H9 (cell line): ENCODE data around the gene SORCS2. TPM values are rescaled to one million over a fixed set of nuclear protein-coding genes. Genes with fewer than 3 reads are reported as not detected.

Experiments
- DNase-seq: peaks from one replicate; pipeline ENCODE4 v3.0.0-alpha.2; 2017
- H2AFZ ChIP-seq: one replicate; pipeline ENCODE4 v1.6.1; 2013; ENCODE audit warnings: mild to moderate bottlenecking, low read length, control low read depth, moderate library complexity
- H2AK5ac ChIP-seq: 2 replicates; pipeline ENCODE4 v1.6.1; 2013; ENCODE audit warnings: low read length, control low read depth, mixed read lengths; ENCODE audit not compliant: insufficient read length
- H2BK120ac ChIP-seq: one replicate; pipeline ENCODE4 v1.6.1; 2013; ENCODE audit warnings: low read depth, mild to moderate bottlenecking, low read length, control low read depth, inconsistent platforms; ENCODE audit not compliant: poor library complexity, severe bottlenecking
- H2BK12ac ChIP-seq: 2 replicates; pipeline ENCODE4 v1.6.1; 2013; ENCODE audit warnings: low read length, control low read depth, mixed read lengths, low read depth; ENCODE audit not compliant: insufficient read length
- H2BK15ac ChIP-seq: 2 replicates; pipeline ENCODE4 v1.6.1; 2013; ENCODE audit warnings: low read depth, low read length, control low read depth
- H2BK20ac ChIP-seq: one replicate; pipeline ENCODE4 v1.6.1; 2013; ENCODE audit warnings: low read depth, mild to moderate bottlenecking, low read length, control low read depth, inconsistent platforms; ENCODE audit not compliant: poor library complexity, severe bottlenecking
- H2BK5ac ChIP-seq: 2 replicates; pipeline ENCODE4 v1.6.1; 2013; ENCODE audit warnings: low read length, control low read depth, mixed read lengths; ENCODE audit not compliant: insufficient read length
- H3K14ac ChIP-seq: 2 replicates; pipeline ENCODE4 v1.6.1; 2013; ENCODE audit warnings: low read length, control low read depth; ENCODE audit not compliant: insufficient read depth
- H3K18ac ChIP-seq: 2 replicates; pipeline ENCODE4 v1.6.1; 2013; ENCODE audit warnings: low read depth, mild to moderate bottlenecking, mixed read lengths, low read length, control low read depth; ENCODE audit not compliant: insufficient read length
- H3K23ac ChIP-seq: 2 replicates; pipeline ENCODE4 v1.6.1; 2013; ENCODE audit warnings: low read length, control low read depth, mixed read lengths, low read depth; ENCODE audit not compliant: insufficient read length
- H3K23me2 ChIP-seq: 2 replicates; pipeline ENCODE4 v1.6.1; 2013; ENCODE audit warnings: low read depth, mild to moderate bottlenecking, mixed read lengths, low read length, control low read depth; ENCODE audit not compliant: insufficient read length, poor library complexity, severe bottlenecking
- H3K27ac ChIP-seq: 2 replicates; pipeline ENCODE4 v1.5.1; 2013; ENCODE audit warnings: low read length, control low read depth, mixed read lengths, low read depth; ENCODE audit not compliant: insufficient read length
- H3K27me3 ChIP-seq: 2 replicates; pipeline ENCODE4 v1.6.1; 2013; ENCODE audit warnings: low read length, control low read depth, inconsistent platforms; ENCODE audit not compliant: insufficient read depth
- H3K4ac ChIP-seq: 2 replicates; pipeline ENCODE4 v1.6.1; 2013; ENCODE audit warnings: low read depth, mild to moderate bottlenecking, control low read depth, inconsistent platforms, low read length, moderate library complexity
- H3K4me1 ChIP-seq: 2 replicates; pipeline ENCODE4 v1.6.1; 2013; ENCODE audit warnings: low read length, control low read depth, inconsistent platforms; ENCODE audit not compliant: insufficient read depth
- H3K4me2 ChIP-seq: 2 replicates; pipeline ENCODE4 v1.6.1; 2013; ENCODE audit warnings: low read length, control low read depth, mixed read lengths; ENCODE audit not compliant: insufficient read length, insufficient read depth
- H3K56ac ChIP-seq: 2 replicates; pipeline ENCODE4 v1.6.1; 2013; ENCODE audit warnings: low read depth, mild to moderate bottlenecking, mixed read lengths, low read length, control low read depth; ENCODE audit not compliant: insufficient read length
- H3K79me1 ChIP-seq: 2 replicates; pipeline ENCODE4 v1.6.1; 2013; ENCODE audit warnings: low read depth, mild to moderate bottlenecking, moderate library complexity, low read length, control low read depth, inconsistent platforms; ENCODE audit not compliant: insufficient read depth, poor library complexity, severe bottlenecking
- H3K79me2 ChIP-seq: 2 replicates; pipeline ENCODE4 v1.6.1; 2013; ENCODE audit warnings: low read length, control low read depth, inconsistent platforms; ENCODE audit not compliant: insufficient read depth
- H3K9ac ChIP-seq: 2 replicates; pipeline ENCODE4 v1.6.1; 2013; ENCODE audit warnings: low read length, control low read depth, mixed read lengths; ENCODE audit not compliant: insufficient read length; ENCODE audit errors: extremely low read depth
- H3K9me3 ChIP-seq: one replicate; pipeline ENCODE4 v1.6.1; 2013; ENCODE audit warnings: low read depth, low read length, inconsistent platforms; ENCODE audit not compliant: control insufficient read depth
- H3T11ph ChIP-seq: one replicate; pipeline ENCODE4 v1.6.1; 2013; ENCODE audit warnings: mild to moderate bottlenecking, low read length, control low read depth, inconsistent platforms
- H4K20me1 ChIP-seq: one replicate; pipeline ENCODE4 v1.6.1; 2013; ENCODE audit not compliant: control insufficient read depth, insufficient read length, insufficient read depth
- H4K5ac ChIP-seq: 2 replicates; pipeline ENCODE4 v1.6.1; 2013; ENCODE audit warnings: low read depth, mild to moderate bottlenecking, mixed read lengths, low read length, control low read depth; ENCODE audit not compliant: insufficient read length
- H4K8ac ChIP-seq: replicated peaks from 2 replicates; pipeline ENCODE4 v1.6.1; 2013; ENCODE audit warnings: low read length, control low read depth, mixed read lengths, low read depth; ENCODE audit not compliant: insufficient read length
- H4K91ac ChIP-seq: 2 replicates; pipeline ENCODE4 v1.6.1; 2013; ENCODE audit warnings: low read depth, mild to moderate bottlenecking, moderate library complexity, mixed read lengths, low read length, control low read depth; ENCODE audit not compliant: insufficient read length
- H3K27ac Mint-ChIP-seq, 3 experiments: 2 replicates in 2 of 3; 3 replicates in 1 of 3; pipeline ENCODE4 v1.8.0; 2020 to 2021; ENCODE audit warnings: mixed read lengths in 3 of 3, mild to moderate bottlenecking in 1 of 3, moderate library complexity in 1 of 3
- H3K27me3 Mint-ChIP-seq: 2 replicates; pipeline ENCODE4 v1.8.0; 2021; ENCODE audit warnings: low read depth, mild to moderate bottlenecking, moderate library complexity, mixed read lengths
- H3K36me3 Mint-ChIP-seq, 3 experiments: 2 replicates in 2 of 3; 3 replicates in 1 of 3; pipeline ENCODE4 v1.8.0; 2020 to 2021; ENCODE audit warnings: low read depth in 3 of 3, mixed read lengths in 3 of 3; ENCODE audit not compliant: insufficient read depth in 1 of 3
- H3K4me1 Mint-ChIP-seq, 2 experiments: 2 replicates each; pipeline ENCODE4 v1.8.0; 2020; ENCODE audit warnings: mixed read lengths in 2 of 2
- H3K4me3 Mint-ChIP-seq, 2 experiments: 2 replicates in 1 of 2; 3 replicates in 1 of 2; pipeline ENCODE4 v1.8.0; 2020 to 2021; ENCODE audit warnings: mild to moderate bottlenecking in 2 of 2, mixed read lengths in 2 of 2, moderate library complexity in 1 of 2
- H3K9me3 Mint-ChIP-seq, 2 experiments: 2 replicates in 1 of 2; 3 replicates in 1 of 2; pipeline ENCODE4 v1.8.0; 2020; ENCODE audit warnings: mild to moderate bottlenecking in 2 of 2, mixed read lengths in 2 of 2, moderate library complexity in 1 of 2
- WGBS: extraction: QIAGEN DNeasy Blood & Tissue Kit; methylation state at CpG from one replicate; pipeline ENCODE4 v1.1.7; 2013; ENCODE audit warnings: missing lambda C conversion rate, low lambda C conversion rate, mixed read lengths; ENCODE audit not compliant: insufficient read length; ENCODE audit errors: extremely low coverage; 5-methylcytosine and 5-hydroxymethylcytosine counted together
- total RNA-seq: library from RNA; stranded (reverse); gene quantifications from 2 replicates; pipeline ENCODE4 v1.2.1, GENCODE V29; 2021
- TF ChIP-seq, protein P1 (sequence below): fragments of 200-600 bp; sonication (generic); conservative IDR thresholded peaks from 3 replicates; pipeline ENCODE4 v1.8.0; 2021; ENCODE audit warnings: antibody characterized with exemption, mild to moderate bottlenecking

The SORCS2 gene
- total RNA-seq, 1 experiment from 2014 or later: 0.57 TPM

DNA sequence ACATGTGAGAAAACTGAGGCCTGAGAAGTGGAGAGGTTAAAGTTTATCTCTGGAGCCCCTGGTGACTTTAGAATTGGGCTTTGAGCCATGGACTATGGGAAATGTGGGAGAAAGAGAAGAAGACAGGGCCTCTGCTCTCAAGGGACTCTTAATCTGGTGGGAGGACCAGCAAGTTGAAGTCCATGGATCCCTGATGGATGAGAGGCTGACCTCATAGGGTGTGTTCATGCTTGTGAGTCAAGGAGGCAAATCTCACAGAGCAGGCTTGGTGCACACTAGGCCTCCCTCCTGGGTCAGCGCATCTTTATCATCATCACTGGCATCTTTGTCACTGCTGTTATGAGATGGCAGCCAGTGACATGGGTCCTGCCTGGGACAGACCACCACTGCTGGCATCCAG, 535.4 kb downstream of the SORCS2 start:
- no peak overlapping the region for H3K27ac Mint-ChIP-seq
- no peak overlapping the region for H2AK5ac ChIP-seq
- H3K4ac ChIP-seq: no peak overlapping the region
- H2BK12ac ChIP-seq: no peak overlapping the region
- no peaks in the 10 kb centered on the region for H3K79me1 ChIP-seq
- H3K18ac ChIP-seq: no peak overlapping the region
- H3K9me3 ChIP-seq: no peaks in the 10 kb centered on the region
- no CpG with 5 or more reads among the region's 1 CpG for WGBS
- H3K27me3 Mint-ChIP-seq: peaks cover 12% of the 10 kb centered on the region
- no peak overlapping the region for H2AFZ ChIP-seq
- no peak overlapping the region for H3K27ac ChIP-seq
- H3K4me3 Mint-ChIP-seq: no peak overlapping the region
- H3K79me2 ChIP-seq: no peaks in the 10 kb centered on the region
- no peak for DNase-seq
- no peaks in the 10 kb centered on the region for H4K20me1 ChIP-seq
- no peak overlapping the region for H4K91ac ChIP-seq
- no peak overlapping the region for H2BK5ac ChIP-seq
- peaks cover 0 to 8% (median 3%) of the 10 kb centered on the region in 3 experiments; a peak in 2 of 7 replicates for H3K36me3 Mint-ChIP-seq
- no peak overlapping the region for H4K5ac ChIP-seq
- H3T11ph ChIP-seq: no peak overlapping the region
- H2BK15ac ChIP-seq: no peak overlapping the region
- no peak overlapping the region for H3K4me2 ChIP-seq
- H3K4me1 ChIP-seq: no peaks in the 10 kb centered on the region
- no peak overlapping the region for H2BK20ac ChIP-seq
- H3K4me1 Mint-ChIP-seq: no peaks in the 10 kb centered on the region
- H4K8ac ChIP-seq: no peak overlapping the region
- peaks cover 8 to 9% of the 10 kb centered on the region in 2 experiments; a peak in 4 of 5 replicates for H3K9me3 Mint-ChIP-seq
- no peak overlapping the region for H3K56ac ChIP-seq
- H3K9ac ChIP-seq: no peak overlapping the region
- no peak overlapping the region for H3K14ac ChIP-seq
- TF ChIP-seq, protein P1, sequence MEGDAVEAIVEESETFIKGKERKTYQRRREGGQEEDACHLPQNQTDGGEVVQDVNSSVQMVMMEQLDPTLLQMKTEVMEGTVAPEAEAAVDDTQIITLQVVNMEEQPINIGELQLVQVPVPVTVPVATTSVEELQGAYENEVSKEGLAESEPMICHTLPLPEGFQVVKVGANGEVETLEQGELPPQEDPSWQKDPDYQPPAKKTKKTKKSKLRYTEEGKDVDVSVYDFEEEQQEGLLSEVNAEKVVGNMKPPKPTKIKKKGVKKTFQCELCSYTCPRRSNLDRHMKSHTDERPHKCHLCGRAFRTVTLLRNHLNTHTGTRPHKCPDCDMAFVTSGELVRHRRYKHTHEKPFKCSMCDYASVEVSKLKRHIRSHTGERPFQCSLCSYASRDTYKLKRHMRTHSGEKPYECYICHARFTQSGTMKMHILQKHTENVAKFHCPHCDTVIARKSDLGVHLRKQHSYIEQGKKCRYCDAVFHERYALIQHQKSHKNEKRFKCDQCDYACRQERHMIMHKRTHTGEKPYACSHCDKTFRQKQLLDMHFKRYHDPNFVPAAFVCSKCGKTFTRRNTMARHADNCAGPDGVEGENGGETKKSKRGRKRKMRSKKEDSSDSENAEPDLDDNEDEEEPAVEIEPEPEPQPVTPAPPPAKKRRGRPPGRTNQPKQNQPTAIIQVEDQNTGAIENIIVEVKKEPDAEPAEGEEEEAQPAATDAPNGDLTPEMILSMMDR: no peak
- no peaks in the 10 kb centered on the region for H3K27me3 ChIP-seq
- H3K23ac ChIP-seq: no peak overlapping the region
- H3K23me2 ChIP-seq: no peaks in the 10 kb centered on the region
- no peak overlapping the region for H2BK120ac ChIP-seq
